G401.6 (cell line): ENCODE results near the gene ZNF728.
"Not testable (repeated sequence)": the region's sequence is repeated elsewhere in the genome, so short reads cannot be mapped to it uniquely, and the experiment has no call there.

Experiments used
- FAIRE-seq: peaks from 2 replicates; lab custom pipeline; 2012; peaks lifted over from hg19 to GRCh38; lab: Jason Lieb, UNC

ZNF728 gene

GRCh38 chr19:23002690-23003422, at the start of gene ZNF728:
Gene ZNF728 (minus strand): TSS chr19:23003176. CDS start chr19:23003030, 146 bp downstream.
- no peak for FAIRE-seq

GRCh38 chr19:23052349-23052748, 49.4 kb upstream of the ZNF728 start:
- FAIRE-seq: no peak

GRCh38 chr19:23049256-23049655, 46.3 kb upstream of the ZNF728 start:
- FAIRE-seq: no peak

- no peak for FAIRE-seq
Observed at GRCh38 chr19:23046743-23047142, 43.8 kb upstream of the ZNF728 start.

- no peak for FAIRE-seq
Observed at GRCh38 chr19:23033721-23034120, 30.7 kb upstream of the ZNF728 start.

- FAIRE-seq: no peak
Observed at GRCh38 chr19:23015660-23016059, 12.7 kb upstream of the ZNF728 start.

- not testable (repeated sequence) for FAIRE-seq
Observed at GRCh38 chr19:22994957-22995356, 8.0 kb downstream of the ZNF728 start.

- FAIRE-seq: no peak
Observed at GRCh38 chr19:22976248-22976647, 26.7 kb downstream of the ZNF728 start.

- not testable (repeated sequence) for FAIRE-seq
Observed at GRCh38 chr19:22975546-22976136, 27.3 kb downstream of the ZNF728 start.

- no peak for FAIRE-seq
Observed at GRCh38 chr19:22945560-22945959, 57.4 kb downstream of the ZNF728 start.

GRCh38 chr19:22935151-22935550, 67.8 kb downstream of the ZNF728 start:
- no peak for FAIRE-seq

- FAIRE-seq: not testable (repeated sequence)
Observed at GRCh38 chr19:22927576-22927975, 75.4 kb downstream of the ZNF728 start.

- not testable (repeated sequence) for FAIRE-seq
Observed at GRCh38 chr19:22925181-22925580, 77.8 kb downstream of the ZNF728 start.
